Measurements from ENCODE around the gene ZSCAN30. TPM values are rescaled to one million over a fixed set of nuclear protein-coding genes. Genes with fewer than 3 reads are reported as not detected.

Gene ZSCAN30
- total RNA-seq, 1 experiment from 2014 or later: 15.9 TPM

- Mint-ChIP-seq H3K9me3 (ENCODE audit: low read depth, unreplicated experiment) (peaks cover 7% of the 10 kb centered on the region), H3K27ac (ENCODE audit: unreplicated experiment) (no peak overlapping the region)
- TF ChIP-seq CTCF (IDR thresholded peaks at IDR 0.05; ENCODE audit: unreplicated experiment): no peak
Observed at GRCh38 chr18:35205199-35205712, 84.8 kb downstream of the ZSCAN30 start.

GRCh38 chr18:35203067-35203466, 87.0 kb downstream of the ZSCAN30 start:
- DNase-seq: no peak
- CTCF ChIA-PET: interaction anchor here (0.5 kb wide), 1 partner anchor 8 kb away, joined by 3 read pairs; no protein-coding TSS in a partner anchor
- intact Hi-C loops (cut with micrococcal nuclease; ENCODE audit: unreplicated experiment): no loop called here
- Mint-ChIP-seq H3K36me3 (ENCODE audit: insufficient read depth, unreplicated experiment) (no peaks in the 10 kb centered on the region), H3K27me3 (ENCODE audit: unreplicated experiment) (no peaks in the 10 kb centered on the region), H3K4me3 (ENCODE audit: low read depth, unreplicated experiment) (no peak overlapping the region), H3K4me1 (ENCODE audit: low read depth, unreplicated experiment) (no peaks in the 10 kb centered on the region), H3K9me3 (ENCODE audit: low read depth, unreplicated experiment) (peaks cover 7% of the 10 kb centered on the region), H3K27ac (ENCODE audit: unreplicated experiment) (no peak overlapping the region)
- TF ChIP-seq CTCF (IDR thresholded peaks at IDR 0.05; ENCODE audit: unreplicated experiment): no peak
- BruUV-seq (replicated peaks): no TSS peak

More at GRCh38 chr18:35205199-35205712, 84.8 kb downstream of the ZSCAN30 start:
- BruUV-seq (replicated peaks): no TSS peak
- Mint-ChIP-seq H3K27me3 (ENCODE audit: unreplicated experiment) (no peaks in the 10 kb centered on the region), H3K4me3 (ENCODE audit: low read depth, unreplicated experiment) (no peak overlapping the region), H3K36me3 (ENCODE audit: insufficient read depth, unreplicated experiment) (no peaks in the 10 kb centered on the region), H3K4me1 (ENCODE audit: low read depth, unreplicated experiment) (no peaks in the 10 kb centered on the region)
- intact Hi-C loops (cut with micrococcal nuclease; ENCODE audit: unreplicated experiment): no loop called here
- CTCF ChIA-PET: no interaction called here
- no peak for DNase-seq

GRCh38 chr18:35201256-35201931, 88.6 kb downstream of the ZSCAN30 start:
- no peaks in the 10 kb centered on the region for H3K4me1 Mint-ChIP-seq (ENCODE audit: low read depth, unreplicated experiment)
- BruUV-seq (replicated peaks): no TSS peak
- no peak for TF ChIP-seq CTCF (IDR thresholded peaks at IDR 0.05; ENCODE audit: unreplicated experiment)
- no peak overlapping the region for H3K4me3 Mint-ChIP-seq (ENCODE audit: low read depth, unreplicated experiment)
- H3K36me3 Mint-ChIP-seq (ENCODE audit: insufficient read depth, unreplicated experiment): no peaks in the 10 kb centered on the region
- CTCF ChIA-PET: interaction anchor here (0.7 kb wide), 1 partner anchor 246 kb away, joined by 4 read pairs; no protein-coding TSS in a partner anchor
- no peak for DNase-seq
- intact Hi-C loops (cut with micrococcal nuclease; ENCODE audit: unreplicated experiment): no loop called here
- H3K27me3 Mint-ChIP-seq (ENCODE audit: unreplicated experiment): no peaks in the 10 kb centered on the region
- peaks cover 7% of the 10 kb centered on the region for H3K9me3 Mint-ChIP-seq (ENCODE audit: low read depth, unreplicated experiment)
- no peak overlapping the region for H3K27ac Mint-ChIP-seq (ENCODE audit: unreplicated experiment)

Other genes with a start within 250 kb of the ZSCAN30 start
- gene MAPRE2, start 248.8 kb downstream of the ZSCAN30 start, total RNA-seq (2022): 31.4 and 32.9 TPM in 2 replicates
- 27.9 and 29.2 TPM in 2 replicates for gene ZNF397, start 49.2 kb downstream of the ZSCAN30 start, total RNA-seq (2022)
- gene ZNF24, start 54.2 kb upstream of the ZSCAN30 start, total RNA-seq (2022): 56.3 and 60.0 TPM in 2 replicates
- 1.7 and 2.7 TPM in 2 replicates for gene ZNF396, start 87.1 kb upstream of the ZSCAN30 start, total RNA-seq (2022)
- 27.0 and 41.9 TPM in 2 replicates for gene INO80C, start 207.7 kb upstream of the ZSCAN30 start, total RNA-seq (2022)